OCI-LY7 (cell line): ENCODE data around the gene UCK2. TPM values are rescaled to one million over a fixed set of nuclear protein-coding genes. Genes with fewer than 3 reads are reported as not detected.

Source experiments
- BruUV-seq: library from RNA; stranded (reverse); fragments of 400-500 nt; replicated peaks from 2 replicates; lab custom pipeline; 2021; lab: Mats Ljungman, UMichigan
- CTCF ChIA-PET: fragments of 300-600 bp; sonication (Branson Sonifier 250); formaldehyde crosslinking; loops from one replicate; lab custom pipeline; 2022; ENCODE audit warnings: antibody characterized with exemption; ENCODE audit not compliant: unreplicated experiment; lab: Charles Lee
- POLR2A ChIA-PET: fragments of 300-600 bp; sonication (Branson Sonifier 250); formaldehyde crosslinking; loops from one replicate; lab custom pipeline; 2022; ENCODE audit warnings: antibody characterized with exemption; lab: Charles Lee
- DNase-seq: peaks from one replicate; pipeline ENCODE4 v3.0.0-alpha.2; 2015; ENCODE audit warnings: low spot score
- H2AFZ ChIP-seq: fragments of 200-600 bp; sonication (generic), shearing (Covaris generic); 2 replicates; pipeline ENCODE4 v1.6.1; 2014; ENCODE audit warnings: mild to moderate bottlenecking, antibody characterized with exemption, low read length, moderate library complexity
- H3K27ac ChIP-seq: fragments of 200-600 bp; sonication (generic); 2 replicates; pipeline ENCODE4 v1.5.1; 2014; ENCODE audit warnings: mixed run types, low read depth, mild to moderate bottlenecking, moderate library complexity, low read length, inconsistent platforms; ENCODE audit not compliant: poor library complexity, severe bottlenecking
- H3K36me3 ChIP-seq: fragments of 200-600 bp; sonication (generic); 2 replicates; pipeline ENCODE4 v1.6.1; 2014; ENCODE audit warnings: mild to moderate bottlenecking, antibody characterized with exemption, low read length, moderate library complexity, mixed read lengths; ENCODE audit not compliant: insufficient read depth
- H3K4me1 ChIP-seq: fragments of 200-600 bp; sonication (generic); 2 replicates; pipeline ENCODE4 v1.5.1; 2014; ENCODE audit warnings: mild to moderate bottlenecking, low read length; ENCODE audit not compliant: insufficient read depth, poor library complexity, severe bottlenecking
- H3K4me2 ChIP-seq: fragments of 200-600 bp; sonication (generic); 2 replicates; pipeline ENCODE4 v1.6.1; 2014; ENCODE audit warnings: mild to moderate bottlenecking, low read length
- H3K4me3 ChIP-seq: fragments of 200-600 bp; sonication (generic); 2 replicates; pipeline ENCODE4 v1.5.1; 2014; ENCODE audit warnings: mild to moderate bottlenecking, low read depth, low read length; ENCODE audit not compliant: poor library complexity, severe bottlenecking
- H3K79me2 ChIP-seq: fragments of 200-600 bp; sonication (generic); 2 replicates; pipeline ENCODE4 v1.6.1; 2016; ENCODE audit warnings: low read depth, mild to moderate bottlenecking, low read length, moderate library complexity, mixed read lengths; ENCODE audit not compliant: insufficient read depth
- H3K9me2 ChIP-seq: fragments of 200-600 bp; sonication (generic); 2 replicates; pipeline ENCODE4 v1.6.1; 2016; ENCODE audit warnings: mild to moderate bottlenecking, low read length, mixed read lengths; ENCODE audit not compliant: insufficient read depth
- H3K9me3 ChIP-seq: fragments of 200-600 bp; sonication (generic); 2 replicates; pipeline ENCODE4 v1.6.1; 2014; ENCODE audit warnings: mild to moderate bottlenecking, mixed run types, low read length, mixed read lengths
- H4K20me1 ChIP-seq: fragments of 200-600 bp; sonication (generic); 2 replicates; pipeline ENCODE4 v1.6.1; 2014; ENCODE audit warnings: mild to moderate bottlenecking, antibody characterized with exemption, low read length, moderate library complexity, mixed read lengths; ENCODE audit not compliant: insufficient read depth
- EZH2phosphoT487 ChIP-seq: fragments of 200-600 bp; sonication (generic); IDR thresholded peaks from 2 replicates; pipeline ENCODE4 v1.6.1; 2018; ENCODE audit warnings: low read depth, borderline replicate concordance, mild to moderate bottlenecking, mixed run types, antibody characterized with exemption, low read length, moderate library complexity, mixed read lengths
- intact Hi-C: fragments of 100-400 bp; cut with micrococcal nuclease; formaldehyde crosslinking; loops from one replicate; pipeline ENCODE4 v1.10.0; 2022; ENCODE audit not compliant: unreplicated experiment
- total RNA-seq, 2 experiments: library from RNA; depleted of rRNA in 1 of 2; stranded (reverse); fragments of >200 nt in 1 of 2; shearing (Covaris generic) in 1 of 2; gene quantifications; 2 replicates each; pipeline ENCODE4 v1.2.3, GENCODE V29; 2014 to 2022
- TF ChIP-seq, protein P1 (sequence below): fragments of 200-600 bp; sonication (generic); conservative IDR thresholded peaks from 2 replicates; pipeline ENCODE4 v1.5.1; 2014; ENCODE audit warnings: mild to moderate bottlenecking, antibody characterized with exemption, low read length, moderate library complexity, mixed read lengths

The UCK2 gene
- total RNA-seq, 2 experiments from 2014 or later: 66.0 to 75.8 TPM

DNA sequence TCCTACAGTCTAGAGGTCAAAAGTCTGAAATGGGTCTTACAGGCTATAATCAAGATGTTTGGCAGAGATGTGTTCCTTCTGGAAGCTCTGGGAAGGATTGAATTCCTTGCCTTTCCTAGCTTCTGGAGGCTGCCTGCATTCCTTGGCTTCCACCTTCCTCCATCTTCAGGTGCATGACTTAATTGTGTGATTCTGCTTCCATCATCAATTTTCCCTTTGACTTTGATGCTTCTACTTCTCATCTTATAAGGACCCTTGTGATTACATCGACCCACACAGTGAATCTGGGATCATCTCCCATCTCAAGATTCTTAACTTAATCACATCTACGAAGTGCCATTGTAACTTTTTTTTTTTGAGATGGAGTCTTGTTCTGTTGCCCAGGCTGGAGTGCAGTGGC, 111.4 kb downstream of the UCK2 start:
- no peak overlapping the region for H3K4me3 ChIP-seq
- ChIA-PET POLR2A (no interaction called here), CTCF (no interaction called here)
- no peaks in the 10 kb centered on the region for H3K9me3 ChIP-seq
- H3K4me1 ChIP-seq: peaks cover 3% of the 10 kb centered on the region
- intact Hi-C loops: no loop called here
- no peaks in the 10 kb centered on the region for H4K20me1 ChIP-seq
- no peak overlapping the region for H3K27ac ChIP-seq
- TF ChIP-seq EZH2phosphoT487: no peak
- TF ChIP-seq, protein P1, sequence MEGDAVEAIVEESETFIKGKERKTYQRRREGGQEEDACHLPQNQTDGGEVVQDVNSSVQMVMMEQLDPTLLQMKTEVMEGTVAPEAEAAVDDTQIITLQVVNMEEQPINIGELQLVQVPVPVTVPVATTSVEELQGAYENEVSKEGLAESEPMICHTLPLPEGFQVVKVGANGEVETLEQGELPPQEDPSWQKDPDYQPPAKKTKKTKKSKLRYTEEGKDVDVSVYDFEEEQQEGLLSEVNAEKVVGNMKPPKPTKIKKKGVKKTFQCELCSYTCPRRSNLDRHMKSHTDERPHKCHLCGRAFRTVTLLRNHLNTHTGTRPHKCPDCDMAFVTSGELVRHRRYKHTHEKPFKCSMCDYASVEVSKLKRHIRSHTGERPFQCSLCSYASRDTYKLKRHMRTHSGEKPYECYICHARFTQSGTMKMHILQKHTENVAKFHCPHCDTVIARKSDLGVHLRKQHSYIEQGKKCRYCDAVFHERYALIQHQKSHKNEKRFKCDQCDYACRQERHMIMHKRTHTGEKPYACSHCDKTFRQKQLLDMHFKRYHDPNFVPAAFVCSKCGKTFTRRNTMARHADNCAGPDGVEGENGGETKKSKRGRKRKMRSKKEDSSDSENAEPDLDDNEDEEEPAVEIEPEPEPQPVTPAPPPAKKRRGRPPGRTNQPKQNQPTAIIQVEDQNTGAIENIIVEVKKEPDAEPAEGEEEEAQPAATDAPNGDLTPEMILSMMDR: no peak
- no peaks in the 10 kb centered on the region for H3K9me2 ChIP-seq
- no peak overlapping the region for H3K4me2 ChIP-seq
- no peaks in the 10 kb centered on the region for H3K79me2 ChIP-seq
- no peak overlapping the region for H2AFZ ChIP-seq
- no peaks in the 10 kb centered on the region for H3K36me3 ChIP-seq
- no TSS peak for BruUV-seq
- no peak for DNase-seq

DNA sequence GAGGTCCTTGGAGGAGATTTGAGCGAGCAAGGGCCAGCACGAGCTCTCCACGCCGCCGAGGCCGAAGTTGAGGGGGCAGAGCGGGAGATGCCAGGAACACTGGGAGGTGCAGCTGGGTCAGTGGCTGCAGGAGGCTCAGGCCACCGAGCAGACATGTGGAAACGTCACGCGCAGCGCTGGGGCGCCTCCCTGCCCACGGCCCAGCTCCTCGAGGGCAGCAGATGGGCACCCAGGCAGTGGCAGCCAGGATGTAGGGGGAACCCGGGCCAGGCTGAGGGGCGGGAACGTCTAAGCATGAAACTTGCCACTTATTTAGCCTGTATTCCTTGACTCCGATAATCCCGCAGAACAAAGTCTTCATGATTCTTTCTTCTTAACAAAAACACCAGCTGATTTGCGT, 114.1 kb downstream of the UCK2 start:
- H3K27ac ChIP-seq: no peak overlapping the region
- no TSS peak for BruUV-seq
- no peak for TF ChIP-seq EZH2phosphoT487
- TF ChIP-seq, protein P1: no peak
- H3K4me3 ChIP-seq: no peak overlapping the region
- no peaks in the 10 kb centered on the region for H3K4me1 ChIP-seq
- intact Hi-C loops: no loop called here
- ChIA-PET CTCF (no interaction called here), POLR2A (interaction anchor here (0.7 kb wide), 1 partner anchor 1214 kb away, joined by 3 read pairs; no protein-coding TSS in a partner anchor)
- H3K9me2 ChIP-seq: no peaks in the 10 kb centered on the region
- no peaks in the 10 kb centered on the region for H3K79me2 ChIP-seq
- no peak overlapping the region for H2AFZ ChIP-seq
- no peaks in the 10 kb centered on the region for H3K9me3 ChIP-seq
- no peak overlapping the region for H3K4me2 ChIP-seq
- no peaks in the 10 kb centered on the region for H4K20me1 ChIP-seq
- no peak for DNase-seq
- no peaks in the 10 kb centered on the region for H3K36me3 ChIP-seq

DNA sequence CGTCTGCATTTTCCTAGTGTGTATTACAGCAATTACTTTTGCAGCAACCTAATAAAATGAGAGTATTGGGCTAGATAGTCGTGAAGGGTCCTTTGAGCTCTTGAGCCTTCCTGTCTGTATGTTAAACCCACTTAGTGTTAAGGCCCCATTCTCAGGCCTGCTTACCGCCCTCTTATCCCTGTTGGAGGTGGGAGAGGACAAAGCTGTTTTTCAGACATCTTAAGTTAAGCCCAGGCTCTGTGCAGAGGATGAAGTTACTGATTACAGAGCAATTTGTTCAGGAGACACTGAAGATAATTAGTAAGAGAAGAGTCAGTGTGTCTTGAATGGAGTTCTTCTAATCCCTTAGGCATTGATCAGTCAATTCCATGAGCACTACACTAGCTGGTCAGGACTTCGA, 114.6 kb downstream of the UCK2 start:
- Histone ChIP-seq H3K27ac (no peak overlapping the region), H3K4me2 (no peak overlapping the region), H2AFZ (no peak overlapping the region), H3K36me3 (no peaks in the 10 kb centered on the region), H3K9me3 (no peaks in the 10 kb centered on the region), H3K4me1 (no peaks in the 10 kb centered on the region), H3K79me2 (no peaks in the 10 kb centered on the region), H3K9me2 (no peaks in the 10 kb centered on the region), H3K4me3 (no peak overlapping the region), H4K20me1 (no peaks in the 10 kb centered on the region)
- POLR2A ChIA-PET: interaction anchor here (0.7 kb wide), 1 partner anchor 1213 kb away, joined by 3 read pairs; no protein-coding TSS in a partner anchor
- intact Hi-C loops: no loop called here
- BruUV-seq: no TSS peak
- DNase-seq: no peak
- TF ChIP-seq EZH2phosphoT487: no peak
- TF ChIP-seq, protein P1: no peak
- CTCF ChIA-PET: no interaction called here
